GM12892 (cell line): ENCODE results near the gene TRDN.

Source experiments
- POLR2A ChIP-seq: IDR thresholded peaks from 2 replicates; pipeline ENCODE4 v1.6.1; 2011; ENCODE audit warnings: low read depth, low read length, control low read depth
- POLR2AphosphoS5 ChIP-seq: IDR thresholded peaks from 2 replicates; pipeline ENCODE4 v1.6.1; 2011; ENCODE audit warnings: low read depth, low read length, control low read depth

DNA sequence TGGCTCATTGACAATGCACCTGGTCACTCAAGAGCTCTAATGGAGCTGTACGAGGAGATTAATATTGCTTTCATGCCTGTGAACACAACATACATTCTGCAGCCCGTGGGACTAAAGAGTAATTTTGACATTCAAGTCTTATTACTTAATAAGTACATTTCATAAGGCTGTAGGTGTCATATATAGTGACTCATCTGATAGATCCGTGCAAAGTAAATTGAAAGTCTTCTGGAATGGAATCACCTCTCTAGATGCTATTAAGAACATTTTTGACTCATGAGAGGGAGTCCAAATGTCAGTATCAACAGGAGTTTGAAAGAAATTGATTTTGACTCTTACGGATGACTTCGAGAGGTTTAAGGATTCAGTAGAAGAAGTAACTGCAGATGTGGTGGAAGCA lies 372.8 kb downstream of the TRDN start:
- TF ChIP-seq POLR2AphosphoS5: no peak
- TF ChIP-seq POLR2A: no peak
